IMR-90 (cell line): ENCODE results near the gene HOXD8. TPM values are rescaled to one million over a fixed set of nuclear protein-coding genes. Genes with fewer than 3 reads are reported as not detected.

ENCODE experiments used
- ATAC-seq: fragments of 200-7000 bp; cut with Tn5 transposase; 2 replicates; pipeline ENCODE4 v1.9.1; 2020; ENCODE audit warnings: low read depth, mild to moderate bottlenecking, moderate library complexity
- BruUV-seq: library from RNA; stranded (reverse); fragments of 400-500 nt; replicated peaks from 2 replicates; lab custom pipeline; 2021; lab: Mats Ljungman, UMichigan
- CTCF ChIA-PET: fragments of 300-600 bp; formaldehyde crosslinking; extraction: SDS; loops from one replicate; lab custom pipeline; 2021; ENCODE audit warnings: antibody characterized with exemption; lab: Yijun Ruan, JAX
- POLR2A ChIA-PET: fragments of 300-600 bp; sonication (Branson Sonifier 250); formaldehyde crosslinking; loops from one replicate; lab custom pipeline; 2022; ENCODE audit warnings: antibody characterized with exemption; ENCODE audit not compliant: unreplicated experiment; lab: Charles Lee
- DNase-seq: peaks from one replicate; pipeline ENCODE4 v3.0.0; 2013
- H2AFZ ChIP-seq: replicated peaks from 2 replicates; pipeline ENCODE3; 2013; ENCODE audit warnings: low read length, mild to moderate bottlenecking; ENCODE audit not compliant: poor library complexity
- H2AK5ac ChIP-seq: 2 replicates; pipeline ENCODE4 v1.6.1; 2013; ENCODE audit warnings: low read depth, low read length, inconsistent platforms
- H2AK9ac ChIP-seq: replicated peaks from 2 replicates; pipeline ENCODE3; 2013; ENCODE audit warnings: mild to moderate bottlenecking, low read depth, low read length, moderate library complexity; ENCODE audit not compliant: poor library complexity
- H2BK120ac ChIP-seq: 2 replicates; pipeline ENCODE4 v1.6.1; 2013; ENCODE audit warnings: low read depth, low read length, inconsistent platforms
- H2BK15ac ChIP-seq: 3 replicates; pipeline ENCODE4 v1.6.1; 2013; ENCODE audit warnings: low read depth, low read length, inconsistent platforms
- H2BK20ac ChIP-seq: 2 replicates; pipeline ENCODE4 v1.6.1; 2013; ENCODE audit warnings: low read depth, mild to moderate bottlenecking, inconsistent platforms, low read length, moderate library complexity
- H2BK5ac ChIP-seq: 2 replicates; pipeline ENCODE4 v1.6.1; 2013; ENCODE audit warnings: mild to moderate bottlenecking, low read depth, low read length, inconsistent platforms; ENCODE audit not compliant: poor library complexity, severe bottlenecking
- H3K14ac ChIP-seq: replicated peaks from 2 replicates; pipeline ENCODE4 v1.6.1; 2013; ENCODE audit warnings: low read depth, low read length, inconsistent platforms
- H3K18ac ChIP-seq: 2 replicates; pipeline ENCODE4 v1.6.1; 2013; ENCODE audit warnings: low read depth, low read length, control low read depth
- H3K23ac ChIP-seq: 2 replicates; pipeline ENCODE4 v1.6.1; 2013; ENCODE audit warnings: low read depth, low read length, inconsistent platforms
- H3K27ac ChIP-seq: 2 replicates; pipeline ENCODE4 v1.5.1; 2013; ENCODE audit warnings: mild to moderate bottlenecking, control low read depth, low read length; ENCODE audit not compliant: insufficient read depth
- H3K27me3 ChIP-seq: 2 replicates; pipeline ENCODE4 v1.6.1; 2013; ENCODE audit warnings: low read length; ENCODE audit not compliant: control insufficient read depth, insufficient read depth
- H3K36me3 ChIP-seq: 2 replicates; pipeline ENCODE4 v1.6.1; 2013; ENCODE audit warnings: low read length, mixed read lengths; ENCODE audit not compliant: control insufficient read depth, insufficient read depth
- H3K4ac ChIP-seq: 2 replicates; pipeline ENCODE4 v1.6.1; 2013; ENCODE audit warnings: low read depth, low read length, inconsistent platforms
- H3K4me1 ChIP-seq: 2 replicates; pipeline ENCODE4 v1.6.1; 2013; ENCODE audit warnings: low read length, mixed read lengths; ENCODE audit not compliant: control insufficient read depth, insufficient read depth
- H3K4me2 ChIP-seq: 2 replicates; pipeline ENCODE4 v1.6.1; 2013; ENCODE audit warnings: low read depth, mild to moderate bottlenecking, control low read depth, low read length, moderate library complexity
- H3K4me3 ChIP-seq: 2 replicates; pipeline ENCODE4 v1.5.1; 2013; ENCODE audit warnings: low read depth, mild to moderate bottlenecking, control low read depth, low read length, moderate library complexity; ENCODE audit not compliant: insufficient read depth
- H3K56ac ChIP-seq: 2 replicates; pipeline ENCODE4 v1.6.1; 2013; ENCODE audit warnings: low read length, inconsistent platforms; ENCODE audit not compliant: insufficient read depth; ENCODE audit errors: extremely low read depth
- H3K79me1 ChIP-seq, 2 experiments: 2 replicates each; pipeline ENCODE4 v1.6.1; 2013; ENCODE audit warnings: low read length in 2 of 2, inconsistent platforms in 1 of 2, low read depth in 1 of 2
- H3K9ac ChIP-seq: 2 replicates; pipeline ENCODE4 v1.6.1; 2013; ENCODE audit warnings: low read depth, low read length, control low read depth
- H3K9me1 ChIP-seq: 2 replicates; pipeline ENCODE4 v1.6.1; 2013; ENCODE audit warnings: low read length, inconsistent platforms; ENCODE audit not compliant: insufficient read depth
- H3K9me3 ChIP-seq: 2 replicates; pipeline ENCODE4 v1.6.1; 2013; ENCODE audit warnings: low read length; ENCODE audit not compliant: control insufficient read depth, insufficient read depth
- H4K20me1 ChIP-seq: 2 replicates; pipeline ENCODE4 v1.6.1; 2013; ENCODE audit warnings: low read length, inconsistent platforms; ENCODE audit not compliant: insufficient read depth
- H4K5ac ChIP-seq: 2 replicates; pipeline ENCODE4 v1.6.1; 2013; ENCODE audit warnings: mild to moderate bottlenecking, low read depth, low read length, control low read depth
- H4K8ac ChIP-seq, 2 experiments: 2 replicates each; pipeline ENCODE4 v1.6.1; 2013; ENCODE audit warnings: low read depth in 2 of 2, low read length in 2 of 2, control low read depth in 1 of 2, inconsistent platforms in 1 of 2
- H4K91ac ChIP-seq: 2 replicates; pipeline ENCODE4 v1.6.1; 2013; ENCODE audit warnings: low read depth, low read length, inconsistent platforms; ENCODE audit not compliant: insufficient read depth
- BHLHE40 ChIP-seq: fragments of 150-350 bp; IDR thresholded peaks from 2 replicates; pipeline ENCODE4 v1.6.1; 2016; ENCODE audit warnings: mild to moderate bottlenecking, low read depth, low read length
- CEBPB ChIP-seq: IDR thresholded peaks from 2 replicates; pipeline ENCODE4 v1.6.1; 2012; ENCODE audit warnings: low read depth, low read length, improper control_type of control experiment
- MAFK ChIP-seq: IDR thresholded peaks from 2 replicates; pipeline ENCODE4 v1.6.1; 2012; ENCODE audit warnings: low read depth, low read length, improper control_type of control experiment
- POLR2A ChIP-seq: IDR thresholded peaks from 2 replicates; pipeline ENCODE4 v1.6.1; 2012; ENCODE audit warnings: mild to moderate bottlenecking, low read depth, low read length
- RAD21 ChIP-seq: IDR thresholded peaks from 2 replicates; pipeline ENCODE4 v1.6.1; 2012; ENCODE audit warnings: low read length, improper control_type of control experiment
- RCOR1 ChIP-seq: IDR thresholded peaks from 2 replicates; pipeline ENCODE4 v1.6.1; 2012; ENCODE audit warnings: mild to moderate bottlenecking, low read length, improper control_type of control experiment; ENCODE audit not compliant: insufficient replicate concordance
- SMC3 ChIP-seq: fragments of 150-350 bp; IDR thresholded peaks from 2 replicates; pipeline ENCODE4 v1.6.1; 2016; ENCODE audit warnings: low read depth, mild to moderate bottlenecking, antibody characterized with exemption, low read length, moderate library complexity
- WGBS, 2 experiments: methylation state at CpG; one replicate each; pipeline versions ENCODE4 v1.1.5 to v1.1.7; 2013; ENCODE audit warnings: missing lambda C conversion rate in 2 of 2; ENCODE audit not compliant: insufficient read length in 1 of 2; ENCODE audit errors: extremely low coverage in 2 of 2; 5-methylcytosine and 5-hydroxymethylcytosine counted together
- dilution Hi-C: fragments of 300-500 bp; cut with HindIII; formaldehyde crosslinking; loops from one replicate; pipeline ENCODE4 v1.14.3; 2018; ENCODE audit warnings: low sequenced_read_pairs; ENCODE audit not compliant: unreplicated experiment
- in situ Hi-C: fragments of 300-500 bp; cut with MboI; formaldehyde crosslinking; loops from 3 replicates; pipeline ENCODE4 v1.14.3; 2019; ENCODE audit warnings: low sequenced_read_pairs, inconsistent platforms, mixed read lengths
- intact Hi-C: fragments of 100-400 bp; cut with micrococcal nuclease; formaldehyde crosslinking; loops from 2 replicates; pipeline ENCODE4 v1.10.0; 2022
- polyA plus RNA-seq, 3 experiments: library from polyadenylated mRNA; depleted of rRNA; stranded (reverse); fragments of >200 nt; gene quantifications; 2 replicates each; pipeline ENCODE4 v1.2.3, GENCODE V29; 2012; ENCODE audit warnings: low replicate concordance in 1 of 3
- total RNA-seq: library from RNA; depleted of rRNA; stranded (reverse); fragments of >200 nt; gene quantifications from 2 replicates; pipeline ENCODE4 v1.2.3, GENCODE V29; 2012
- TF ChIP-seq, protein P1 (sequence below): fragments of 150-350 bp; IDR thresholded peaks from 2 replicates; pipeline ENCODE4 v1.6.1; 2016; ENCODE audit warnings: low read depth, mild to moderate bottlenecking, low read length, moderate library complexity, borderline replicate concordance

HOXD8 gene
- total and polyA plus RNA-seq, 2 of the 4 experiments (the other 2 are of a cell fraction) = not detected

DNA sequence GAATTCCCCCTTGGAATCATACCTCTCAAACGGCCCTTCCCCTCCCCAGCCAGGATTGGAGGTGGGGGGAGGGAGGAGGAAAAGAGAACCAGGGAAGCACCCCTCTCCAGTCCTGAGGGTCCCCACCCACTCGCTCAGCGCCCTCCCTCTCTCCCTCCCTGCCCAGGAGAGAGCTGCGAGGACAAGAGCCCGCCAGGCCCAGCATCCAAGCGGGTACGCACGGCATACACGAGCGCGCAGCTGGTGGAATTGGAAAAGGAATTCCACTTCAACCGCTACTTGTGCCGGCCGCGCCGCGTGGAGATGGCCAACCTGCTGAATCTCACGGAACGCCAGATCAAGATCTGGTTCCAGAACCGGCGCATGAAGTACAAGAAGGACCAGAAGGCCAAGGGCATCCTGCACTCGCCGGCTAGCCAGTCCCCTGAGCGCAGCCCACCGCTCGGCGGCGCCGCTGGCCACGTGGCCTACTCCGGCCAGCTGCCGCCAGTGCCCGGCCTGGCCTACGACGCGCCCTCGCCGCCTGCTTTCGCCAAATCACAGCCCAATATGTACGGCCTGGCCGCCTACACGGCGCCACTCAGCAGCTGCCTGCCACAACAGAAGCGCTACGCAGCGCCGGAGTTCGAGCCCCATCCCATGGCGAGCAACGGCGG, 42.0 kb downstream of the HOXD8 start:
- Histone ChIP-seq H3K27ac (no peak overlapping the region), H3K27me3 (peaks cover 64% of the 10 kb centered on the region), H2BK120ac (no peak overlapping the region), H4K8ac (no peak overlapping the region), H4K20me1 (no peaks in the 10 kb centered on the region), H2BK20ac (no peak overlapping the region), H3K79me1 (no peaks in the 10 kb centered on the region), H3K18ac (no peak overlapping the region), H3K56ac (no peak overlapping the region), H3K23ac (no peak overlapping the region), H3K9me3 (peaks cover 10% of the 10 kb centered on the region), H3K4me3 (no peak overlapping the region), H2AFZ (peak overlapping the region; percentile 23), H2BK5ac (no peak overlapping the region), H3K4me1 (no peaks in the 10 kb centered on the region), H3K14ac (no peak overlapping the region), H4K91ac (no peak overlapping the region), H3K9me1 (no peaks in the 10 kb centered on the region), H3K36me3 (no peaks in the 10 kb centered on the region), H3K9ac (no peak overlapping the region), H2AK5ac (no peak overlapping the region), H2AK9ac (no peak overlapping the region), H4K5ac (no peak overlapping the region), H2BK15ac (no peak overlapping the region), H3K4me2 (no peak overlapping the region), H3K4ac (no peak overlapping the region)
- POLR2A ChIA-PET = no interaction called here
- TF ChIP-seq SMC3 (no peak), BHLHE40 (no peak), POLR2A (no peak), RAD21 (no peak), RCOR1 (no peak), CEBPB (no peak), MAFK (no peak)
- TF ChIP-seq, protein P1, sequence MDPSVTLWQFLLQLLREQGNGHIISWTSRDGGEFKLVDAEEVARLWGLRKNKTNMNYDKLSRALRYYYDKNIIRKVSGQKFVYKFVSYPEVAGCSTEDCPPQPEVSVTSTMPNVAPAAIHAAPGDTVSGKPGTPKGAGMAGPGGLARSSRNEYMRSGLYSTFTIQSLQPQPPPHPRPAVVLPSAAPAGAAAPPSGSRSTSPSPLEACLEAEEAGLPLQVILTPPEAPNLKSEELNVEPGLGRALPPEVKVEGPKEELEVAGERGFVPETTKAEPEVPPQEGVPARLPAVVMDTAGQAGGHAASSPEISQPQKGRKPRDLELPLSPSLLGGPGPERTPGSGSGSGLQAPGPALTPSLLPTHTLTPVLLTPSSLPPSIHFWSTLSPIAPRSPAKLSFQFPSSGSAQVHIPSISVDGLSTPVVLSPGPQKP = no peak
- intact Hi-C loops (no loop called here), dilution Hi-C loops (no loop called here), in situ Hi-C loops (no loop called here)
- WGBS, 2 experiments = 10% methylated on average over 22 of the region's 51 CpGs; no CpG with 5 or more reads in 1 of the 2 experiments
- no peak for DNase-seq
- BruUV-seq = no TSS peak
- ATAC-seq = 0 out of 2 replicates have a peak, but pooled peaks have one; percentile 14
- CTCF ChIA-PET = interaction anchor here (0.7 kb wide), 1 partner anchor 181 kb away, joined by 3 read pairs; no protein-coding TSS in a partner anchor
